ENCODE data around the gene BCL11B. TPM values are rescaled to one million over a fixed set of nuclear protein-coding genes. Genes with fewer than 3 reads are reported as not detected.

BCL11B gene
- total and polyA plus RNA-seq, 2 of the 8 experiments (the other 6 are each of a cell fraction or from before 2014, with no cell fraction given): 0.63 to 5.9 TPM

DNA sequence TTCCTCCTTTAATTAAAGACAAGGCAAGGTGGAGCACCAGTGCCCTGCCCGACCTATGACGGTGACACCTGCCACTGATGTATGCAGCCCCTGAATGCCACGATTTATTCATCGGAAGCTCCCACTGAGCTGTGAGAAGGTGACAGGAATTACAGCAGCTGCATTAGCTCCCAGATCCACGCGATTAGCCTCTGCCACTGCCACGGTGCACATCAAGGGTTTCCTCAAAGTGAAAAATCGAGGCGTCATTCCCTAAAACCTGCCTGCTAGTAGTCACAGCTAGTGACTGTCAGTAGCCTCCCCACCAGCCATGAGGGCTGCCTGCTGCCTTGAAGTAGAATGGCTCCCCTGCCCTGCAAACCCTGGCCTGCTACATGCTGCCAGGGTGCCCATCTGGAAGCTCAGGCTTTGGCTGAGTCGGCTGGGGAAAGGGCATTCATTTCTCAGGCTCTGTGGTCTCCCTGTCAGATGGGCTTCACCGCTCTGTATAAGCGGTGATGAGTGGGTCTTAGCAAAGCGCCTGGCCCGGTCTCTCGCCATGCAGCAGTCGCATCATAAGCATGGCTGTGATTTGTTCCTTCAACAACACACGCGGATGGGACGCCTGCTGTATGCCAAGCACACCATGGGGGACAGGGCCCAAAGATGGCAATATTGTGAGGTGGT is 8.2 kb upstream of the BCL11B start:
- no peak overlapping the region for H3K14ac ChIP-seq (ENCODE audit: insufficient read length)
- no peak for TF ChIP-seq CBX8 (IDR thresholded peaks at IDR 0.05; ENCODE audit: borderline replicate concordance, low read depth, low read length)
- no peak for TF ChIP-seq SIRT6 (IDR thresholded peaks at IDR 0.05; ENCODE audit: low read length)
- TF ChIP-seq, protein P1, sequence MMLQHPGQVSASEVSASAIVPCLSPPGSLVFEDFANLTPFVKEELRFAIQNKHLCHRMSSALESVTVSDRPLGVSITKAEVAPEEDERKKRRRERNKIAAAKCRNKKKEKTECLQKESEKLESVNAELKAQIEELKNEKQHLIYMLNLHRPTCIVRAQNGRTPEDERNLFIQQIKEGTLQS (IDR thresholded peaks at IDR 0.05; ENCODE audit: insufficient read depth, low read depth, low read length): no peak
- TF ChIP-seq SP2 (IDR thresholded peaks at IDR 0.05; ENCODE audit: low read length): no peak
- TF ChIP-seq POLR2A (IDR thresholded peaks at IDR 0.05; ENCODE audit: control extremely low read depth in 1 of 2, low read depth in 2 of 2, low read length in 2 of 2): no peak
- TF ChIP-seq MAFK (IDR thresholded peaks at IDR 0.05; ENCODE audit: low read depth, low read length): no peak
- TF ChIP-seq SIN3A (conservative IDR thresholded peaks at IDR 0.05 in 1 of 2, IDR thresholded peaks at IDR 0.05 in 1 of 2; ENCODE audit: low read depth in 1 of 2, low read length in 2 of 2): no peak
- TF ChIP-seq, protein P2, sequence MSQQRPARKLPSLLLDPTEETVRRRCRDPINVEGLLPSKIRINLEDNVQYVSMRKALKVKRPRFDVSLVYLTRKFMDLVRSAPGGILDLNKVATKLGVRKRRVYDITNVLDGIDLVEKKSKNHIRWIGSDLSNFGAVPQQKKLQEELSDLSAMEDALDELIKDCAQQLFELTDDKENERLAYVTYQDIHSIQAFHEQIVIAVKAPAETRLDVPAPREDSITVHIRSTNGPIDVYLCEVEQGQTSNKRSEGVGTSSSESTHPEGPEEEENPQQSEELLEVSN (IDR thresholded peaks at IDR 0.05): no peak
- H2AFZ ChIP-seq (ENCODE audit: low read length): no peak overlapping the region
- H4K8ac ChIP-seq (ENCODE audit: extremely low read depth, insufficient read depth, low read length): no peak overlapping the region
- H3K36me3 ChIP-seq (ENCODE audit: control insufficient read depth in 2 of 4, insufficient read depth in 4 of 4, low read length in 3 of 4): no peaks in the 10 kb centered on the region
- no peaks in the 10 kb centered on the region for H3K79me2 ChIP-seq (ENCODE audit: control insufficient read depth in 1 of 2, insufficient read depth in 2 of 2, low read length in 2 of 2)
- no peak overlapping the region for H4K91ac ChIP-seq (replicated peaks; ENCODE audit: insufficient read length, low read length)
- no peak overlapping the region for H3K27ac ChIP-seq (ENCODE audit: low read depth, low read length)
- 0 out of 7 replicates have a peak, but pooled peaks cover 0 to 1% (median 0%) of the 10 kb centered on the region in 4 experiments for H3K27me3 ChIP-seq (replicated peaks in 1 of 4; ENCODE audit: control insufficient read depth in 3 of 4, extremely low read depth in 1 of 4, insufficient read depth in 3 of 4, low read length in 3 of 4)
- H3K18ac ChIP-seq (ENCODE audit: extremely low read depth, low read length): no peak overlapping the region
- 93% methylated on average over 19 of the region's 19 CpGs; no CpG with 5 or more reads in 1 of the 2 experiments for WGBS, 2 experiments (ENCODE audit: extremely low coverage in 1 of 2, insufficient coverage in 1 of 2, insufficient read length in 1 of 2, insufficient replicate concordance in 2 of 2, low coverage in 1 of 2, low lambda C conversion rate in 2 of 2, missing lambda C conversion rate in 1 of 2)
- H4K5ac ChIP-seq (ENCODE audit: insufficient read length, low read depth, low read length): no peak overlapping the region
- H2BK120ac ChIP-seq (replicated peaks; ENCODE audit: low read depth, low read length): no peak overlapping the region
- DNase-seq (ENCODE audit: low read depth in 1 of 2, low spot score in 2 of 2): peak in 1 of 2 experiments; percentile 30
- no peak for FAIRE-seq
- H3K23ac ChIP-seq (ENCODE audit: insufficient read length): no peak overlapping the region
- peak overlapping the region; percentile 73; the same call in 1 of the 2 replicates for H2BK15ac ChIP-seq (ENCODE audit: low read length)
- no peak overlapping the region for H3K4me3 ChIP-seq (ENCODE audit: extremely low read depth in 1 of 4, insufficient read depth in 2 of 4, low read depth in 3 of 4, low read length in 4 of 4)
- H3K23me2 ChIP-seq (ENCODE audit: low read depth, low read length): no peaks in the 10 kb centered on the region
- H3K9me3 ChIP-seq (ENCODE audit: insufficient read depth in 2 of 2, low read depth in 1 of 2, low read length in 1 of 2): no peaks in the 10 kb centered on the region
- H3K4me1 ChIP-seq (replicated peaks in 1 of 4; ENCODE audit: control insufficient read depth in 3 of 4, insufficient read depth in 4 of 4, low read length in 3 of 4): peaks cover 1 to 11% (median 7%) of the 10 kb centered on the region in 4 experiments
- no peak overlapping the region for H2AK5ac ChIP-seq (ENCODE audit: low read depth, low read length)
- H2BK5ac ChIP-seq (ENCODE audit: low read depth, low read length): no peak overlapping the region
- H2BK12ac ChIP-seq (ENCODE audit: low read depth, low read length): no peak overlapping the region
- POLR2A ChIA-PET (ENCODE audit: partially characterized antibody): interaction anchor here (0.8 to 1.1 kb wide), 2 partner anchors 10 to 20 kb away, joined by 3 read pairs; no protein-coding TSS in a partner anchor
- no peaks in the 10 kb centered on the region for H4K20me1 ChIP-seq (replicated peaks in 1 of 2; ENCODE audit: control insufficient read depth in 1 of 2, insufficient read depth in 2 of 2, low read length in 2 of 2)
- H2BK20ac ChIP-seq (ENCODE audit: low read length): no peak overlapping the region
- CTCF ChIA-PET (ENCODE audit: partially characterized antibody): interaction anchor here (0.7 to 1.5 kb wide), 2 partner anchors 109 to 667 kb away, joined by 3 read pairs; no protein-coding TSS in a partner anchor
- H3K56ac ChIP-seq (replicated peaks; ENCODE audit: insufficient read length, low read depth, low read length): no peak overlapping the region
- H3K4ac ChIP-seq (replicated peaks; ENCODE audit: insufficient read length, low read depth, low read length): no peak overlapping the region
- no peak overlapping the region for H3K4me2 ChIP-seq (ENCODE audit: insufficient read depth in 1 of 2, low read depth in 2 of 2, low read length in 2 of 2)
- H3K79me1 ChIP-seq (ENCODE audit: low read depth, low read length): no peaks in the 10 kb centered on the region
- H3K9ac ChIP-seq (replicated peaks in 1 of 4; ENCODE audit: extremely low read depth in 1 of 4, low read depth in 3 of 4, low read length in 3 of 4): no peak overlapping the region

All from H1 (cell line).